Measurements from ENCODE around the gene SHKBP1. TPM values are rescaled to one million over a fixed set of nuclear protein-coding genes. Genes with fewer than 3 reads are reported as not detected.

SHKBP1 gene
- total and polyA plus RNA-seq, 4 donors, result 21.1 to 191 (median 97.1) TPM

DNA sequence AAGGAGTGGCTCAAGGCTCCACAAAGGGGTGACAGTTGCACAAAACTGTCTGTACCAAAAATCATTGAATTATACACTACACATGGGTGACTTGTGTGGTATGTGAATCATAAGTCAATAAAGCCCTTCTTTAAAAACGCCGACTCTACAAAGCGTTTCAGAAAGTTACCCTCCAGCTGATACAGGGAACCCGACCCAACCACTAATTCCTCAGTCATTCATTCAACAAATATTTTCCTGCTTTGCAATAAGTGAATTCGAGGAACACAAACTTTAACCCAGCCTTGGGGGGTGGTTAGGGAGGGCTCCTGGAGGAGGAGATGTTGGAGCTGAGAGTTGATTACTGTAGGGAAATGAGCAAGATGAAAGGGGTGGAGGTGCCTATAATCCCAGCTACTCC, 56.5 kb downstream of the SHKBP1 start:
- ATAC-seq (ENCODE audit: insufficient read depth, low FRiP score), result no peak
- H3K27ac ChIP-seq (ENCODE audit: low read depth in 1 of 2, low read length in 1 of 2), result no peak overlapping the region
- H3K9me3 ChIP-seq (ENCODE audit: control insufficient read depth in 4 of 4, insufficient read depth in 3 of 4, low read length in 3 of 4), result peaks cover 0 to 4% (median 0%) of the 10 kb centered on the region in 4 donors
- H3K36me3 ChIP-seq (ENCODE audit: control insufficient read depth in 4 of 4, insufficient read depth in 4 of 4, low read length in 4 of 4), result peaks cover 0 to 6% (median 2%) of the 10 kb centered on the region in 4 donors
- no peaks in the 10 kb centered on the region for H3K27me3 ChIP-seq (ENCODE audit: control insufficient read depth in 3 of 3, insufficient read depth in 3 of 3, low read length in 2 of 3)
- H3K9ac ChIP-seq (ENCODE audit: insufficient read depth in 1 of 2, low read length in 2 of 2), result no peak overlapping the region
- DNase-seq, result no peak
- H3K4me3 ChIP-seq, result no peak overlapping the region
- WGBS, 2 donors, result 82 to 89% methylated on average over 5 of the region's 5 CpGs
- H3K4me1 ChIP-seq (ENCODE audit: control insufficient read depth in 5 of 5, insufficient read depth in 5 of 5, low read length in 5 of 5), result peaks cover 0 to 10% (median 4%) of the 10 kb centered on the region in 5 donors
- TF ChIP-seq, protein P1, sequence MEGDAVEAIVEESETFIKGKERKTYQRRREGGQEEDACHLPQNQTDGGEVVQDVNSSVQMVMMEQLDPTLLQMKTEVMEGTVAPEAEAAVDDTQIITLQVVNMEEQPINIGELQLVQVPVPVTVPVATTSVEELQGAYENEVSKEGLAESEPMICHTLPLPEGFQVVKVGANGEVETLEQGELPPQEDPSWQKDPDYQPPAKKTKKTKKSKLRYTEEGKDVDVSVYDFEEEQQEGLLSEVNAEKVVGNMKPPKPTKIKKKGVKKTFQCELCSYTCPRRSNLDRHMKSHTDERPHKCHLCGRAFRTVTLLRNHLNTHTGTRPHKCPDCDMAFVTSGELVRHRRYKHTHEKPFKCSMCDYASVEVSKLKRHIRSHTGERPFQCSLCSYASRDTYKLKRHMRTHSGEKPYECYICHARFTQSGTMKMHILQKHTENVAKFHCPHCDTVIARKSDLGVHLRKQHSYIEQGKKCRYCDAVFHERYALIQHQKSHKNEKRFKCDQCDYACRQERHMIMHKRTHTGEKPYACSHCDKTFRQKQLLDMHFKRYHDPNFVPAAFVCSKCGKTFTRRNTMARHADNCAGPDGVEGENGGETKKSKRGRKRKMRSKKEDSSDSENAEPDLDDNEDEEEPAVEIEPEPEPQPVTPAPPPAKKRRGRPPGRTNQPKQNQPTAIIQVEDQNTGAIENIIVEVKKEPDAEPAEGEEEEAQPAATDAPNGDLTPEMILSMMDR (IDR thresholded peaks at IDR 0.05; ENCODE audit: control extremely low read depth, extremely low read depth), result no peak

DNA sequence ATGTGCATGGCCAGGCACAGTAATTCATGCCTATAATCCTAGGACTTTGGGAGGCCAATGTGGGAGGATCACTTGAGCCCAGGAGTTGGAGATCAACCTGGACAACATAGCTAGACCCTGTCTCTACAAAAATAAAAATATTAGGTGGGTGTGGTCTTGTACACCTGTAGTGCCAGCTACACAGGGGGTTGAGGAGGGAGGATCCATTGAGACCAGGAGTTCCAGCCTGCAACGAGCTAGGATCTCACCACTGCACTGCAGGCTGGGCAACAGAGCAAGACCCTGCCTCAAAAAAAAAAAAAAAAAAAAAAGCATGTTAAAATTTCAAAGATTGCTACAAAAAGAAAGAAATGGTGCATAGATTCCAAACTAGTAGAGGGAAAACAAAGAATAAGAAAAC, 61.7 kb downstream of the SHKBP1 start:
- H3K4me1 ChIP-seq (ENCODE audit: control insufficient read depth in 5 of 5, insufficient read depth in 5 of 5, low read length in 5 of 5), result peaks cover 0 to 28% (median 13%) of the 10 kb centered on the region in 5 donors
- TF ChIP-seq, protein P1 (IDR thresholded peaks at IDR 0.05; ENCODE audit: control extremely low read depth, extremely low read depth), result no peak
- H3K27me3 ChIP-seq (ENCODE audit: control insufficient read depth in 3 of 3, insufficient read depth in 3 of 3, low read length in 2 of 3), result no peaks in the 10 kb centered on the region
- H3K9ac ChIP-seq (ENCODE audit: insufficient read depth in 1 of 2, low read length in 2 of 2), result no peak overlapping the region
- WGBS, 2 donors, result 77 to 92% methylated on average over 1 of the region's 1 CpG
- DNase-seq (no peak), ATAC-seq (ENCODE audit: insufficient read depth, low FRiP score) (no peak)
- H3K4me3 ChIP-seq, result no peak overlapping the region
- H3K27ac ChIP-seq (ENCODE audit: low read depth in 1 of 2, low read length in 1 of 2), result no peak overlapping the region
- H3K9me3 ChIP-seq (ENCODE audit: control insufficient read depth in 4 of 4, insufficient read depth in 3 of 4, low read length in 3 of 4), result no peaks in the 10 kb centered on the region
- no peaks in the 10 kb centered on the region for H3K36me3 ChIP-seq (ENCODE audit: control insufficient read depth in 4 of 4, insufficient read depth in 4 of 4, low read length in 4 of 4)

- no peak overlapping the region for H3K27ac ChIP-seq (ENCODE audit: low read depth in 1 of 2, low read length in 1 of 2)
- H3K9me3 ChIP-seq (ENCODE audit: control insufficient read depth in 4 of 4, insufficient read depth in 3 of 4, low read length in 3 of 4), result no peaks in the 10 kb centered on the region
- TF ChIP-seq, protein P1 (IDR thresholded peaks at IDR 0.05; ENCODE audit: control extremely low read depth, extremely low read depth), result no peak
- no peaks in the 10 kb centered on the region for H3K36me3 ChIP-seq (ENCODE audit: control insufficient read depth in 4 of 4, insufficient read depth in 4 of 4, low read length in 4 of 4)
- H3K4me3 ChIP-seq, result no peak overlapping the region
- no peak overlapping the region for H3K9ac ChIP-seq (ENCODE audit: insufficient read depth in 1 of 2, low read length in 2 of 2)
- ATAC-seq (ENCODE audit: insufficient read depth, low FRiP score), result no peak
- DNase-seq, result no peak
- WGBS, 2 donors, result 81 to 93% methylated on average over 6 of the region's 6 CpGs
- H3K27me3 ChIP-seq (ENCODE audit: control insufficient read depth in 3 of 3, insufficient read depth in 3 of 3, low read length in 2 of 3), result no peaks in the 10 kb centered on the region
- H3K4me1 ChIP-seq (ENCODE audit: control insufficient read depth in 5 of 5, insufficient read depth in 5 of 5, low read length in 5 of 5), result peaks cover 0 to 22% (median 9%) of the 10 kb centered on the region in 5 donors
Measured at GRCh38 chr19:40639638-40639982, 62.9 kb downstream of the SHKBP1 start.

GRCh38 chr19:40640744-40641143, 64.1 kb downstream of the SHKBP1 start:
- no peaks in the 10 kb centered on the region for H3K27me3 ChIP-seq (ENCODE audit: control insufficient read depth in 3 of 3, insufficient read depth in 3 of 3, low read length in 2 of 3)
- no peaks in the 10 kb centered on the region for H3K9me3 ChIP-seq (ENCODE audit: control insufficient read depth in 4 of 4, insufficient read depth in 3 of 4, low read length in 3 of 4)
- peaks cover 0 to 31% (median 9%) of the 10 kb centered on the region in 5 donors for H3K4me1 ChIP-seq (ENCODE audit: control insufficient read depth in 5 of 5, insufficient read depth in 5 of 5, low read length in 5 of 5)
- H3K27ac ChIP-seq (ENCODE audit: low read depth in 1 of 2, low read length in 1 of 2), result peak overlapping the region in 1 of 2 donors; percentile 51
- no peak overlapping the region for H3K9ac ChIP-seq (ENCODE audit: insufficient read depth in 1 of 2, low read length in 2 of 2)
- ATAC-seq (ENCODE audit: insufficient read depth, low FRiP score) (no peak), DNase-seq (peak; percentile 75 to 88 (median 78))
- TF ChIP-seq, protein P1 (IDR thresholded peaks at IDR 0.05; ENCODE audit: control extremely low read depth, extremely low read depth), result no peak
- no peaks in the 10 kb centered on the region for H3K36me3 ChIP-seq (ENCODE audit: control insufficient read depth in 4 of 4, insufficient read depth in 4 of 4, low read length in 4 of 4)
- H3K4me3 ChIP-seq, result no peak overlapping the region
- WGBS, 2 donors, result 12 to 24% methylated on average over 5 of the region's 5 CpGs
